DMS79 treated with DMSO at 0.1 percent for 48 hours (cell line): ENCODE measurements around the gene S100A12.
A peak's percentile ranks its signal among the peaks of the same experiment; 100 is the strongest.

Source experiments
- DNase-seq: peaks from one replicate; lab custom pipeline; 2025; lab: John Stamatoyannopoulos, UW

The S100A12 gene

GRCh38 chr1:153368495-153368894 is 6.9 kb downstream of the S100A12 start:
- no peak for DNase-seq

- DNase-seq = no peak
Observed at GRCh38 chr1:153367090-153367489, 8.3 kb downstream of the S100A12 start.

- no peak for DNase-seq
Observed at GRCh38 chr1:153366261-153366660, 9.2 kb downstream of the S100A12 start.

GRCh38 chr1:153365696-153366095 is 9.7 kb downstream of the S100A12 start:
- no peak for DNase-seq

- DNase-seq = no peak
Observed at GRCh38 chr1:153364766-153365666, 10.4 kb downstream of the S100A12 start.

- no peak for DNase-seq
Observed at GRCh38 chr1:153364156-153364555, 11.3 kb downstream of the S100A12 start.

GRCh38 chr1:153363641-153364040 is 11.8 kb downstream of the S100A12 start:
- DNase-seq = no peak

GRCh38 chr1:153362187-153362775 is 13.1 kb downstream of the S100A12 start:
- DNase-seq = no peak

- no peak for DNase-seq
Observed at GRCh38 chr1:153361480-153362109, 13.8 kb downstream of the S100A12 start.

GRCh38 chr1:153360592-153361479 is 14.6 kb downstream of the S100A12 start:
- DNase-seq = no peak

GRCh38 chr1:153360190-153360589 is 15.2 kb downstream of the S100A12 start:
- no peak for DNase-seq

- DNase-seq = no peak
Observed at GRCh38 chr1:153359241-153359640, 16.2 kb downstream of the S100A12 start.

GRCh38 chr1:153358691-153358975 is 16.8 kb downstream of the S100A12 start:
- DNase-seq = no peak

GRCh38 chr1:153357853-153358690 is 17.3 kb downstream of the S100A12 start, which contains the start of gene S100A9:
S100A9 (plus strand) TSS chr1:153357854; CDS start chr1:153358284, 430 bp downstream.
- no peak for DNase-seq

GRCh38 chr1:153357076-153357852 is 18.2 kb downstream of the S100A12 start:
- DNase-seq = no peak

GRCh38 chr1:153356392-153357075 is 18.9 kb downstream of the S100A12 start:
- no peak for DNase-seq

GRCh38 chr1:153355445-153356071 is 19.9 kb downstream of the S100A12 start:
- peak; percentile 12 for DNase-seq

GRCh38 chr1:153354515-153355193 is 20.8 kb downstream of the S100A12 start:
- DNase-seq = no peak
